GM23338 (cell line): ENCODE measurements around the gene MGLL.

Experiments
- POLR2AphosphoS5 ChIP-seq: IDR thresholded peaks from 2 replicates; pipeline ENCODE4 v1.6.1; 2016; ENCODE audit warnings: antibody characterized with exemption, low read depth
- TF ChIP-seq, protein P1 (sequence below), 2 experiments: fragments of 200-600 bp in 1 of 2; sonication (generic) in 1 of 2; conservative IDR thresholded peaks; 2 replicates each; pipeline versions ENCODE4 v1.5.1 to v1.6.1; 2016 to 2017; ENCODE audit warnings: antibody characterized with exemption in 2 of 2, low read depth in 2 of 2, mild to moderate bottlenecking in 2 of 2, moderate library complexity in 1 of 2

DNA sequence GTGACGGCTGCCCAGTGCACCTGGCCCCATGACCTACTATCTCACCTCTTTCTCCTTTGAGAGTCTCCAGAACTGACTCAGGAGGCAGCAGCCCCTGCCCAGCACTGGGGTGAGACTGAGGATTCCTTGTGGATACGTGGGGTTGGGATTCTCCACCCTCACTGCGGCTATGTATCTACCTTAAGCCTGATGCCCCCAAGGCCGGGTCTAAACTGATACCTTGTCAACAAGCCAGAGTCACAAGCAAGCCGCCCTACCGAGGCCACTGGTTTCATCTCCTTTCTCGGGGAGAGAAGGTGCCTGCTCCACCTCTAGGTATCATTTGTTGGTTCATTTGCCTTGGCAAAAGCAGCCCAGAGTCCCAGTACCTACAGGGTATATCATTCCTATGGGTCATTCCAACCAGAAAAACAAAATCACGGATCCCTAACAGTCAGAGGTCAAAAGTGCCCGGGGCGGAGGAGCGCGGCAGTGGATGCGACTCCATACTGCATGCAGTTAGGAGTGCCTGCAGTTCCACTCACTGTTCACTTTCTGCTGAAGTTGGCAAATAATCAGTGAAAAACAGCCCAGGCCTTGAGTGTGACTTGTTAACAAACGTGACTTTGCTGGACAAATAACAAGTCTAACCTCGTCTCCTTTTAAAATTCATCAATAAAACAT, 102.0 kb downstream of the MGLL start:
- TF ChIP-seq, protein P1, sequence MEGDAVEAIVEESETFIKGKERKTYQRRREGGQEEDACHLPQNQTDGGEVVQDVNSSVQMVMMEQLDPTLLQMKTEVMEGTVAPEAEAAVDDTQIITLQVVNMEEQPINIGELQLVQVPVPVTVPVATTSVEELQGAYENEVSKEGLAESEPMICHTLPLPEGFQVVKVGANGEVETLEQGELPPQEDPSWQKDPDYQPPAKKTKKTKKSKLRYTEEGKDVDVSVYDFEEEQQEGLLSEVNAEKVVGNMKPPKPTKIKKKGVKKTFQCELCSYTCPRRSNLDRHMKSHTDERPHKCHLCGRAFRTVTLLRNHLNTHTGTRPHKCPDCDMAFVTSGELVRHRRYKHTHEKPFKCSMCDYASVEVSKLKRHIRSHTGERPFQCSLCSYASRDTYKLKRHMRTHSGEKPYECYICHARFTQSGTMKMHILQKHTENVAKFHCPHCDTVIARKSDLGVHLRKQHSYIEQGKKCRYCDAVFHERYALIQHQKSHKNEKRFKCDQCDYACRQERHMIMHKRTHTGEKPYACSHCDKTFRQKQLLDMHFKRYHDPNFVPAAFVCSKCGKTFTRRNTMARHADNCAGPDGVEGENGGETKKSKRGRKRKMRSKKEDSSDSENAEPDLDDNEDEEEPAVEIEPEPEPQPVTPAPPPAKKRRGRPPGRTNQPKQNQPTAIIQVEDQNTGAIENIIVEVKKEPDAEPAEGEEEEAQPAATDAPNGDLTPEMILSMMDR (conservative IDR thresholded peaks at IDR 0.05; ENCODE audit: low read depth in 2 of 2): no peak
- no peak for TF ChIP-seq POLR2AphosphoS5
